Astrocyte (in vitro differentiated cells and primary cell): ENCODE measurements around the gene ADNP2. TPM values are rescaled to one million over a fixed set of nuclear protein-coding genes. Genes with fewer than 3 reads are reported as not detected.

ENCODE experiments used
- DNase-seq: peaks from one replicate; pipeline ENCODE4 v3.0.0-alpha.2; 2010; ENCODE audit warnings: low read depth
- FAIRE-seq: peaks from 2 replicates; lab custom pipeline; 2011; peaks lifted over from hg19 to GRCh38; lab: Jason Lieb, UNC
- H2AFZ ChIP-seq: 2 replicates; pipeline ENCODE4 v1.6.0; 2012; ENCODE audit warnings: low read depth, low read length, inconsistent platforms
- H3K27ac ChIP-seq: 2 replicates; pipeline ENCODE4 v1.5.1; 2011; ENCODE audit warnings: low read depth, low read length, inconsistent platforms
- H3K27me3 ChIP-seq: 2 replicates; pipeline ENCODE4 v1.6.0; 2011; ENCODE audit warnings: low read length, inconsistent platforms; ENCODE audit not compliant: insufficient read depth
- H3K36me3 ChIP-seq: 2 replicates; pipeline ENCODE4 v1.5.1; 2011; ENCODE audit warnings: low read length, inconsistent platforms; ENCODE audit not compliant: insufficient read depth
- H3K4me1 ChIP-seq: 2 replicates; pipeline ENCODE4 v1.5.1; 2011; ENCODE audit warnings: low read length, inconsistent platforms; ENCODE audit not compliant: insufficient read depth
- H3K4me2 ChIP-seq: 2 replicates; pipeline ENCODE4 v1.6.0; 2012; ENCODE audit warnings: low read length, inconsistent platforms
- H3K4me3 ChIP-seq: 2 replicates; pipeline ENCODE4 v1.5.1; 2011; ENCODE audit warnings: low read depth, mild to moderate bottlenecking, low read length, inconsistent platforms; ENCODE audit not compliant: insufficient read depth
- H3K79me2 ChIP-seq: 2 replicates; pipeline ENCODE4 v1.6.0; 2012; ENCODE audit warnings: mild to moderate bottlenecking, low read length, inconsistent platforms; ENCODE audit not compliant: insufficient read depth
- H3K9ac ChIP-seq: 2 replicates; pipeline ENCODE4 v1.6.0; 2012; ENCODE audit warnings: mild to moderate bottlenecking, low read length, inconsistent platforms
- H3K9me3 ChIP-seq: 2 replicates; pipeline ENCODE4 v1.5.1; 2012; ENCODE audit warnings: low read depth, mild to moderate bottlenecking, low read length, inconsistent platforms; ENCODE audit not compliant: insufficient read depth
- H4K20me1 ChIP-seq: 2 replicates; pipeline ENCODE4 v1.6.0; 2012; ENCODE audit warnings: low read length, inconsistent platforms; ENCODE audit not compliant: insufficient read depth
- H3K27ac Mint-ChIP-seq: one replicate; pipeline ENCODE4 v1.8.0; 2021; ENCODE audit warnings: mild to moderate bottlenecking, mixed read lengths; ENCODE audit not compliant: unreplicated experiment
- H3K27me3 Mint-ChIP-seq: one replicate; pipeline ENCODE4 v1.8.0; 2021; ENCODE audit warnings: low read depth, mixed read lengths; ENCODE audit not compliant: unreplicated experiment
- H3K36me3 Mint-ChIP-seq: one replicate; pipeline ENCODE4 v1.8.0; 2021; ENCODE audit warnings: low read depth, mixed read lengths; ENCODE audit not compliant: unreplicated experiment
- H3K4me1 Mint-ChIP-seq: one replicate; pipeline ENCODE4 v1.8.0; 2021; ENCODE audit warnings: low read depth, mixed read lengths; ENCODE audit not compliant: unreplicated experiment
- H3K4me3 Mint-ChIP-seq: one replicate; pipeline ENCODE4 v1.8.0; 2021; ENCODE audit warnings: mild to moderate bottlenecking, moderate library complexity, mixed read lengths; ENCODE audit not compliant: unreplicated experiment
- H3K9me3 Mint-ChIP-seq: one replicate; pipeline ENCODE4 v1.8.0; 2021; ENCODE audit warnings: mild to moderate bottlenecking, mixed read lengths; ENCODE audit not compliant: unreplicated experiment
- EZH2 ChIP-seq: IDR thresholded peaks from 2 replicates; pipeline ENCODE4 v1.6.1; 2012; ENCODE audit warnings: mild to moderate bottlenecking, low read length, inconsistent platforms; ENCODE audit not compliant: insufficient read depth
- total RNA-seq: library from RNA; stranded (reverse); gene quantifications from 2 replicates; pipeline ENCODE4 v1.2.1, GENCODE V29; 2021
- TF ChIP-seq, protein P1 (sequence below): IDR thresholded peaks from 2 replicates; pipeline ENCODE4 v1.5.1; 2011; ENCODE audit warnings: low read depth, mild to moderate bottlenecking, inconsistent platforms, low read length, moderate library complexity; ENCODE audit not compliant: insufficient read depth

Gene ADNP2
- total RNA-seq, 1 donor from 2014 or later = 20.5 TPM

DNA sequence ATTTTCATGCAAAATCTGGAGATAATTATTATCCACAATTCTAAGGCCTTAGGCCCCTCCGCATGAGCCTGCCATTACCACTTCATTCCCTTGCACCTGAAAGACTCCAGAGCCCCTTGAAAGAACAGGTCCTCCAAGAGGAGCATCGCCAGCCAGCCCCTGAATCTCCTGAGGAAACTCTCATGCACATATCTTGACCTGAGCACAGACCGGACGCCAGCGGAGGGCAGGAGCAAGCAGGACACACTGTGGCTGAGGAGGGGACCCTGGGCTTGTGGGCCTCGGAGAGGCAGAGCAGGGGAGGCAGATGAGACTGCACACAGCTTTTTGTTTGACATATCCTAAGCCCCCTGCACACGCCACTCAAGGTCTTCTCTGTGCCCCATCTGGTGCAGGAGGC, 13.6 kb upstream of the ADNP2 start:
- no peak for DNase-seq
- H3K27ac Mint-ChIP-seq = no peak overlapping the region
- H3K27me3 Mint-ChIP-seq = peaks cover 9% of the 10 kb centered on the region

GRCh38 chr18:80096032-80096565, 13.0 kb upstream of the ADNP2 start:
- no peaks in the 10 kb centered on the region for H3K79me2 ChIP-seq
- H3K36me3 ChIP-seq = no peaks in the 10 kb centered on the region
- H3K9me3 Mint-ChIP-seq = peaks cover 9% of the 10 kb centered on the region
- H3K27me3 ChIP-seq = no peaks in the 10 kb centered on the region
- no peak for DNase-seq
- H3K4me2 ChIP-seq = no peak overlapping the region
- H3K4me1 ChIP-seq = no peaks in the 10 kb centered on the region
- no peak overlapping the region for H3K9ac ChIP-seq
- no peak for FAIRE-seq
- peaks cover 3% of the 10 kb centered on the region for H3K36me3 Mint-ChIP-seq
- no peak overlapping the region for H3K4me3 ChIP-seq
- no peak overlapping the region for H2AFZ ChIP-seq
- no peak overlapping the region for H3K27ac Mint-ChIP-seq
- H4K20me1 ChIP-seq = no peaks in the 10 kb centered on the region
- no peak for TF ChIP-seq EZH2
- TF ChIP-seq, protein P1, sequence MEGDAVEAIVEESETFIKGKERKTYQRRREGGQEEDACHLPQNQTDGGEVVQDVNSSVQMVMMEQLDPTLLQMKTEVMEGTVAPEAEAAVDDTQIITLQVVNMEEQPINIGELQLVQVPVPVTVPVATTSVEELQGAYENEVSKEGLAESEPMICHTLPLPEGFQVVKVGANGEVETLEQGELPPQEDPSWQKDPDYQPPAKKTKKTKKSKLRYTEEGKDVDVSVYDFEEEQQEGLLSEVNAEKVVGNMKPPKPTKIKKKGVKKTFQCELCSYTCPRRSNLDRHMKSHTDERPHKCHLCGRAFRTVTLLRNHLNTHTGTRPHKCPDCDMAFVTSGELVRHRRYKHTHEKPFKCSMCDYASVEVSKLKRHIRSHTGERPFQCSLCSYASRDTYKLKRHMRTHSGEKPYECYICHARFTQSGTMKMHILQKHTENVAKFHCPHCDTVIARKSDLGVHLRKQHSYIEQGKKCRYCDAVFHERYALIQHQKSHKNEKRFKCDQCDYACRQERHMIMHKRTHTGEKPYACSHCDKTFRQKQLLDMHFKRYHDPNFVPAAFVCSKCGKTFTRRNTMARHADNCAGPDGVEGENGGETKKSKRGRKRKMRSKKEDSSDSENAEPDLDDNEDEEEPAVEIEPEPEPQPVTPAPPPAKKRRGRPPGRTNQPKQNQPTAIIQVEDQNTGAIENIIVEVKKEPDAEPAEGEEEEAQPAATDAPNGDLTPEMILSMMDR = no peak
- H3K4me1 Mint-ChIP-seq = peaks cover 6% of the 10 kb centered on the region
- H3K27me3 Mint-ChIP-seq = peaks cover 9% of the 10 kb centered on the region
- H3K27ac ChIP-seq = no peak overlapping the region
- no peak overlapping the region for H3K4me3 Mint-ChIP-seq
- H3K9me3 ChIP-seq = no peaks in the 10 kb centered on the region

More for the DNA sequence above, 13.6 kb upstream of the ADNP2 start:
- no peaks in the 10 kb centered on the region for H4K20me1 ChIP-seq
- H3K79me2 ChIP-seq = no peaks in the 10 kb centered on the region
- H3K27ac ChIP-seq = no peak overlapping the region
- no peaks in the 10 kb centered on the region for H3K27me3 ChIP-seq
- H3K9me3 Mint-ChIP-seq = peaks cover 7% of the 10 kb centered on the region
- no peak overlapping the region for H2AFZ ChIP-seq
- H3K4me3 ChIP-seq = no peak overlapping the region
- H3K36me3 Mint-ChIP-seq = peaks cover 3% of the 10 kb centered on the region
- H3K9me3 ChIP-seq = no peaks in the 10 kb centered on the region
- no peak for FAIRE-seq
- no peak overlapping the region for H3K4me2 ChIP-seq
- no peak overlapping the region for H3K9ac ChIP-seq
- peaks cover 6% of the 10 kb centered on the region for H3K4me1 Mint-ChIP-seq
- no peaks in the 10 kb centered on the region for H3K36me3 ChIP-seq
- H3K4me1 ChIP-seq = no peaks in the 10 kb centered on the region
- H3K4me3 Mint-ChIP-seq = no peak overlapping the region
- TF ChIP-seq, protein P1 = no peak
- no peak for TF ChIP-seq EZH2

GRCh38 chr18:80097201-80097600, 11.9 kb upstream of the ADNP2 start:
- Mint-ChIP-seq H3K27me3 (peaks cover 9% of the 10 kb centered on the region), H3K27ac (no peak overlapping the region), H3K36me3 (peaks cover 3% of the 10 kb centered on the region), H3K4me3 (no peak overlapping the region), H3K4me1 (peaks cover 8% of the 10 kb centered on the region), H3K9me3 (peaks cover 12% of the 10 kb centered on the region)
- Histone ChIP-seq H3K27ac (no peak overlapping the region), H3K4me1 (no peaks in the 10 kb centered on the region), H3K27me3 (no peaks in the 10 kb centered on the region), H3K36me3 (no peaks in the 10 kb centered on the region), H3K4me3 (no peak overlapping the region), H2AFZ (no peak overlapping the region), H4K20me1 (no peaks in the 10 kb centered on the region), H3K4me2 (no peak overlapping the region), H3K9me3 (no peaks in the 10 kb centered on the region), H3K9ac (no peak overlapping the region), H3K79me2 (no peaks in the 10 kb centered on the region)
- DNase-seq (no peak), FAIRE-seq (no peak)
- TF ChIP-seq, protein P1 = no peak
- TF ChIP-seq EZH2 = no peak
